Brain pericyte (primary cell): ENCODE measurements around the gene SPIB.

Experiments used
- DNase-seq: peaks from one replicate; pipeline ENCODE4 v3.0.0-alpha.2; 2012; ENCODE audit warnings: low read depth, low spot score

Gene SPIB

DNA sequence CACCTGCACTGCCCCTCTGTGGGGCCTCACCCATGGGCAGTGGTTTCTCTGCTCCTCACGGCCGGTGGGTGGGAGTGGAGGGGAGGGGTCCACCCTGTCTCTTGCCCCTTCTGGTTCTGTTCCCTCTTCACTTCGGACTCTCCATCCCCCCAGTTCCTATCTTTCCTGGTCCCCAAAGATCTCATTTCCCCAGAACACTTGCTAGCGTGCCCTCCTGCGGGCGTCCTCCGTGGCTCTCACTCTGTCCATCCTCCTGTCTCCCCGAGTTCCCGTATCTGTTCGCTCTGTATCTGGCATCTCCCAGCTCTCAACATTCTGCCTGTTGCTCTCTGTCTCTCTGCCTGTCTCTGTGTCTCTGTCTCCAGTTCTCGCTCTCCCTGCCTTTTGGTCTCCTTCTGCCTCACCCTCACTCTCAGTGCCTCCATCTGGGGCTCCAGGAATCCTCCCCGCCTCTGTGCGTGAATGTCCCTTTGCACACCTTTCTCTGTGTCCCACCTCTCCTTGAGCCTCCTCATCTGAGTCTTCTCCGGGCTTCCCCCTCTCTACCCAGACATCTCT is 363 bp downstream of the SPIB start:
- no peak for DNase-seq

DNA sequence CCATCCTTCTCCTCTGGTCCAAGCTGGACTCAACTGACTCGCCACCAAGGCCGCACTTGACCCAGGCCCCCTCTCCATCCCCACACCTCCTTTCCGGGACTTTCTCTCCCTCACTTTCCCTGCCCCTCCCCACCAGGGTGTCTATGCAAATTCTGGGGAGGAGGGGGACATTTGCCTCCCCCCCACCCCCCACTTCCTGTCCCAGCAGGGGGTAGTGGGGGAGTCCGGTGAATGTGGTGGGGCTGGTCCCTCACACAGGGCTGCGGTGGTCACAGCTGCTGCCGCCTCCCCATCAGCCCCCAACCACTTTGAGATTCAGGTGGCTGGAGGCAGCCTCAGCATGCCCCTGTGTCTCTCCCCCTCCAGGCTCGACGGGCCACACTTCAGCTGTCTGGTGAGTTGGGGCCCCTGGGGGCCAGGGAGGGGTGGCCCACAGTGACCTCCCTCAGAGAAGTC is 870 bp downstream of the SPIB start:
- DNase-seq: no peak

DNA sequence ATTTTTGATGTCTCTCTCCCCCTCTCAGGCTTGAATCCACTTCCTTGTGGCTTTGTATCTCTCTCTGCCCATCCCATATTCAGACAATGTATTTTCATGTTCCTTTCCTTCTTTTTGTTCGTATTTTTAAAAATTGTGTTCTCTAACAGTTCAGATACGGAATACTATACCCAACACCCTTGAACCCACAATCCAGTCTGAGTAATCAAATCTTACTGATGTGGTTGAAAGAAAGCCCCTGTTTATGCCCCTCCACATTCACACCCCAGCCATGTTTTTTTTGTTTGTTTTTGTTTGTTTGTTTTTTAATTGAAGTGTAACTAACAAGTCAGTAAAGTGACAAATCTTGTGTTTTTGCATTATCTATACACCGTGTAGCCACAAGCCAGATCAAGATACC is 1.4 kb downstream of the SPIB start:
- no peak for DNase-seq

DNA sequence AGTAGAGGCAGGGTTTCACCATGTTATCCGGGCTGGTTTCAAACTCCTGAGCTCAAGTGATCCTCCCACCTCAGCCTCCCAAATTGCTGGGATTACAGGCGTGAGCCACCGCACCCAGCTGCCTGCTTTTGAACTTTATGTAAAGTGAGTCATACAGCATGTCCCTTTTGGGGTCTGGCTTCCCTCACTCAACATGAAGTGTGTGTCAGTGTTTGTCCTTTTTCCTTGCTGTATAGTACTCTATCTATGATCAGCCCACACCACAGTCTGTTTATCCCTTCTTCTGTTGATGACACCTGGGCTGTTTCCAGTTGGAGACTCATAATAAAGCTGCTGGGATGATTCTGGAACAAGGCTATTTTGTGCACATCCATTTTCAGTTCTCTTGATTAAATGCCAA is 2.1 kb downstream of the SPIB start:
- no peak for DNase-seq

DNA sequence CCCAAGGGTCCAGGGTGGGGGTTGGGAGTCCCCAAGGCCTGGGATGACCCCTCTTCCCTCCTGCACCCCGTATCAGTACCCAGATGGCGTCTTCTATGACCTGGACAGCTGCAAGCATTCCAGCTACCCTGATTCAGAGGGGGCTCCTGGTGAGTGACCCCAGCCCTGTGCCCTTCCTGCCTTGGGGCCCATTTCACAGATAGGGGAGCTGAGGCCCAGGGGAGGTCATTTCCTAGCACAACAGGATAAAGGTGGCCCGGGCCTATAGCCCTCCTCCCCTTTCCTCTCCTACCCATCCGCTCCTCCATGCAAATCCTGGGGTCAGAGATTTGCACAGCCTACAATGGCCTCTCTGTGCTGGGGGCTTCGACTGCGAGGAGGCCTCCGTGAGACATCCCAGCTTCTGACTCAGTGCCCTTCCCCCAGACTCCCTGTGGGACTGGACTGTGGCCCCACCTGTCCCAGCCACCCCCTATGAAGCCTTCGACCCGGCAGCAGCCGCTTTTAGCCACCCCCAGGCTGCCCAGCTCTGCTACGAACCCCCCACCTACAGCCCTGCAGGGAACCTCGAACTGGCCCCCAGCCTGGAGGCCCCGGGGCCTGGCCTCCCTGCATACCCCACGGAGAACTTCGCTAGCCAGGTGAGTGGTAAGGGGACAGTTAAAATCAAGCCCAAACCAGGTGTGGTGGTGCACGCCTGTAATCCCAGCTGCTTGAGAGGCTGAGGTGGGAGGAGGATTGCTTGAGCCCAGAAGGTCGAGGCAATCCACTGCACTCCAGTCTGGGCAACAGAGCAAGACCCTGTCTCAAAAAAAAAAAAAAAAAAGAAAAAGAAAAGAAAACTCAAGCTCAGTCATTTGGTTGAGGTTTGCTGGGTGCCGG is 3.9 kb downstream of the SPIB start:
- no peak for DNase-seq

DNA sequence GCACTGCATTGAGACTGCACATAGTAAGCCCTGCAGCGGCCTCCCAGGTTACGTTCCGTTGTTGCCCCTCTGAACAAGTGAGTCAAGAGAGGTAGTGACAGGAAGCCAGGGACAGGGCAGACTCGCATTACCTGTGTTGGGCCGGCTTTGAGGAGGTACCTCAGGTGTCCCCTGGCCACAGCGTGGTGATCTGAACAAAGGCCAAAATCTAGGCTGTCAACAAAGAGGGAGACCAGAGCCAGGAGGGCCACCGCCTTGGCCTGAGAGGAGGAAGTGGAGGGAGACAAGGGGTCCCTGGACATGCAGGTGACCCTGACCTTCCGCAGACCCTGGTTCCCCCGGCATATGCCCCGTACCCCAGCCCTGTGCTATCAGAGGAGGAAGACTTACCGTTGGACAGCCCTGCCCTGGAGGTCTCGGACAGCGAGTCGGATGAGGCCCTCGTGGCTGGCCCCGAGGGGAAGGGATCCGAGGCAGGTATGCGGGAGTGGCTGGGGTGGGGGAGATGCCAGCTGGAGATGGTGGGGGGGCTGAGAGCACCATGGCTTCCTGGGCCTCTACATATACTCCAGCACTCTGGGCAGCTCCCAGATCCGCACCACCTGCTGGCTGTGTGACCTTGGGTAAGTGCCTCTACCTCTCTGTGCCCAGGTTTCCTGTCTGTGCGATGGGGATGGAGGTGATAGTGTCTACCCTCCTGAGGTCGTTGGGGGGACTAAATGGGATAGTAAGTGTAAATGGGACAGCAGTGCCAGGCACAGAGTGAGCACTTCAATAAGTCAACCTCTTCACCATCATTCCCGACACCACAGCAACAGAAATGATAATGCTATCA is 4.8 kb downstream of the SPIB start:
- DNase-seq: no peak

DNA sequence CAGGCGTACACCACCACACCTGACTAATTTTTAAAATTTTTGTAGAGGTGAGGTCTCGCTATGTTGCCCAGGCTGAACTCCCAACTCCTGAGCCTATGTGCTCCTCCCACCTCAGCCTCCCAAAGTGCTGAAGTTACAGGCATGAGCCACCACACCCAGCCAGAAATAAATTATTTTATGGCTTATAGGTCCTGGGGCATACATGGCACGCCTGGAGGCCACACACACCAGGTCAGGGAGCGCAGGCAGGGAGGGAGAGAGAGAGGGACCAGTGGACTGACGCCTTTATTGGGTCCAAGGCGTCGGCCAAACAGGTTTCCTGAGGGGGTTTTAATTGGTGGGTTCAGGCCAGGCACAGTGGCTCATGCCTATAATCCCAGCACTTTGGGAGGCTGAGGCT is 6.8 kb downstream of the SPIB start:
- no peak for DNase-seq

DNA sequence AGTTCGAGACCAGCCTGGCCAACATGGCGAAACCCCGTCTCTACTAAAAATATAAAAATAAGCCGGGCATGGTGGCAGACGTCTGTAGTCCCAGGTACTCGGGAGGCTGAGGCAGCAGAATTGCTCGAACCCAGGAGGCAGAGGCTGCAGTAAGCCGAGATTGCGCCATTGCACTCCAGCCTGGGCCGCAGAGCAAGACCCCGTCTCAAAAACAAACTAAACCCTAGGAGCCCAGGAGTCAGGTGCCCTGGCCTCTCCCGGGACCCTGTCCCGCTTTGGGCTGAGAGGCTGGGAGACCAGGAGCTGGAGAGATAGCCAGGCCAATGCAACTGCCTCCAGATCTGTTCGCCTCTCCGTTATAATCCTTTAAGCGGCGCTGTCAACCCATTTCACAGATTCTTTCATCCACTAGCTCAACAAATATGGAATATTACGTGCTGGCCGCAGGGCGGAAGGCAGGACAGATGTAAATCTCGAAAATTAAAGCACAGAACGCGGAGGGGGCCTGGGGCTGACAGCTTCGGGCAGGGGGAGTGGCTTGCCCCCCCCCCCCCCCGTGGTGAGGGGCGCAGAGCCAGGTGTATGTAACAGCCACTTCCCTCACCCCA is 8.7 kb downstream of the SPIB start:
- DNase-seq: no peak

DNA sequence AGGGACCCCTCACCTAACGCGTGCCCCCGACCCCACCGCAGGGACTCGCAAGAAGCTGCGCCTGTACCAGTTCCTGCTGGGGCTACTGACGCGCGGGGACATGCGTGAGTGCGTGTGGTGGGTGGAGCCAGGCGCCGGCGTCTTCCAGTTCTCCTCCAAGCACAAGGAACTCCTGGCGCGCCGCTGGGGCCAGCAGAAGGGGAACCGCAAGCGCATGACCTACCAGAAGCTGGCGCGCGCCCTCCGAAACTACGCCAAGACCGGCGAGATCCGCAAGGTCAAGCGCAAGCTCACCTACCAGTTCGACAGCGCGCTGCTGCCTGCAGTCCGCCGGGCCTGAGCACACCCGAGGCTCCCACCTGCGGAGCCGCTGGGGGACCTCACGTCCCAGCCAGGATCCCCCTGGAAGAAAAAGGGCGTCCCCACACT is 9.3 kb downstream of the SPIB start:
- DNase-seq: peak; percentile 44

DNA sequence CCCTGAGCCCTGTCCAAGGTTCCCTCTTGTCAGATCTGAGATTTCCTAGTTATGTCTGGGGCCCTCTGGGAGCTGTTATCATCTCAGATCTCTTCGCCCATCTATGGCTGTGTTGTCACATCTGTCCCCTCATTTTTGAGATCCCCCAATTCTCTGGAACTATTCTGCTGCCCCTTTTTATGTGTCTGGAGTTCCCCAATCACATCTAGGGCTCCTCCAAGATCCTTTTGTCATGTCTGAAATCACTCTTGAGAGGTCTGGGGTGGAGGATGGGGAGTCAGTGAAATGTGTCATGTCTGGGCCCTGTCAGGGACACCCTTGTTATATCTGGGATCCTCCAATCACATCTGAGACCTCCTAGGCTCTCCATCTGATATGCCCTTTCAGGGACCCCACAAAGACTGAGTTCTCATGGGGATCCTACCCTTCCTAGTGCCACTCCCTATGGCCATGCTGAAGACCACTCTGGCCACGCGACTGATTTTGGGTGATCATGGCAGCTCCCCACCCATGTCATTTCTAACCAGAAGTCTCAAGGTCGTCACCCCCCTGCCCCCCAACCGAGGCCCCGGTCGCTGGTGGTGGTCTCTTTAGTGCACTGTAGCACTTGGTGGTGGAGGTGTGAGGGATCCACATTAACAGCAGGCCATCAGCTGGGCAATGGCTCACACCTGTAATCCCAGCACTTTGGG is 10.2 kb downstream of the SPIB start:
- DNase-seq: no peak

DNA sequence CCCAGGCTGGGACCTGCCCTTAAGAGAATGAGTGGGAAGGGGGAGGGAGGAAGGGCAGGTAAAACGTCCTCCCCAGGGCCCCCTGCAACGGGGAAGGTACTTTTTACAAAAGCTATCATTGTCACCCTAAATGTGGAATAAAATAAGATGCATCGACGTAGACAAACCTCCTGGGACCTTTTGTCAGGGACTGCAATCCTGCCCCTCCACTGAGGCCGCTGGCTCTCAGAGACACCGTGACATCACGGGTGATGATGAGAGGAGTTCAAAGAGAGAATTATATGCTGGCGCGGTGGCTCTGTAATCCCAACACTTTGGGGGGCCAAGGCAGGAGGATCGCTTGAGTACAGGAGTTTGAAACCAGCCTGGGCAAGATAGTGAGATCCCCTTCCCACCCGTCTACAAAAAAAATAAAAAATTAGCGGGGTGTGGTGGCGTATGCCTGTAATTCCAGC is 12.2 kb downstream of the SPIB start:
- no peak for DNase-seq

DNA sequence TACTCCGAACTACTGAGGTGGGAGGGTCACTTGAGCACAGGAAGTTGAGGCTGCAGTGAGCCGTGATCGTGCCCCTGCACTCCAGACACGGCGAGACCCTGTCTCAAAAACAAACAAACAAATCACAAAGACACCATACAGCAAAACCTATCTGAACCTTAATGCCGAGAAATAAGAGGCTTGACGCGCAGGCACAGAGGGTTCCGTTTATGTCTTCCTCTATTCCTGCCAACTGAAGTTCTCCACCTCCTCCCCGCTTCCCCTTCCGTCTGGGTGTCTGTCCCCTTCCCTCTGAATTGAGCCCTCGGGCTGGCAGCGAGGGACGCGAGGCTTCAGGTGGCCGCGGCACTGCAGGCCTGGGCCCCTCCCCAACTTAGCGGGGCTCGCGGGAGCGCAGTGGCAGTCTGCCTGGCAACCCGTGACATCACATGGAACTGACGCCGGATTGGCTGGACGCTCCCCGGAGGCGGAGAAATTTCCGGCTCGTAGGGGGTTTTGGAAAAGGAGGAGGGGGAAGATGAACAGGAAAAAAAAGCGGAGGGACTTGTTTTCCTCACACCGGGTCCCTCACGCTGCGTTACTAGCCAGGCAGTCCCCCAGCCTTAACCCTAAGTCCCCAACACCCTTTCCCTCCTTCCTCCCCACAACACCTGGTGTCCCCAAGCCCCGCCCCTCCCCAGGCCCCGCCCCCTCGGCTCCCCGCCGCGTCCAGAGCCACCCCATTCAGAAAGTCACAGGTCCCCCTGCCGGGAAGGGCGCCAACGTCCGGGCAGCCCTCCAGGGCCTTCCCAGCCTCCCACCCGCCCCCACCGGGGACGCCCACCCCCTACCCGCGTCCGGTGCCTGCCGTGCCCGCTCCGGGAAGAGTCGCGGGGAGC is 12.8 kb downstream of the SPIB start:
- DNase-seq: peak; percentile 47

DNA sequence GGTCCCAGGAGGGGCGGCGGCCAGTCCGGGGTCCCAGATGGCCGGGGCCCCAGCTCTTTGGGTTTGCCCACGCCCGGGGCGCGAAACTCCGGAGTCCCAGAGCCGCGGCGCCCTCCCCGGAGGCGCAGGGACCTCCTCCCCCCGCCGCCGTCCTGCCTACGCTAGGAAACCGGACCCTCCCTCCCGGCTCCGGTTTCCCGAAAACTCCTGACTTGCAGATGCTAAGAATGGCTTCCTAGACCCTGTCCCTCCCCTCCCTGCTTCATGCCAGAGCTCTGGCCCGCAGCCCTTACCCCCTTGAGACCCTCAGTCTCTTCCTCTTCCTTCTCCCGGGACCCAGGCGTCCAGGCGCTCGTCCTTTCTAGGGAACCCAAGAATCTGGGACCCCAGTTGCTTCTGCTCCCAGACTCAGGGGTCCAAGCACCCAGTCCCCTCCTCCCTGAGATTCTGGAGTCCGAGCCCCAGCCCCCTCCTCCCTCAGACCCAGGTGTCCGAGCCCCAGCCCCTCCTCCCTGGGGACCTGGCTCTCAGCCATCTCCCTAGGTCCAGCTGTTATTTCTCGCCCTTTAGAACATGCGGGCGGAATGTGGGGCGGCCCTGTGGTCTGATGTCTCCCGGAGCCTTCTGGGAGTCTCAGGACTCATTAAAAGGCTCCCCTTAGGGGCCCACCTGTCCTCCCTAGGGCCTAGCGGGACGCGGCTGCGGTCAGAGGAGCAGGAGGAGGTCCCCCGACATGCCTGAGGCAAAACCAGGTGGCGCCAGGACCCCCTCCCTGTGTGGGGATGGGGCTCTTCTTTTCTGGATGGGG is 13.7 kb downstream of the SPIB start, which contains the start of gene MYBPC2:
MYBPC2 (plus strand) TSS at position 672 of the 808 bp plus-strand sequence; CDS start at position 734, 62 bp downstream.
- no peak for DNase-seq

DNA sequence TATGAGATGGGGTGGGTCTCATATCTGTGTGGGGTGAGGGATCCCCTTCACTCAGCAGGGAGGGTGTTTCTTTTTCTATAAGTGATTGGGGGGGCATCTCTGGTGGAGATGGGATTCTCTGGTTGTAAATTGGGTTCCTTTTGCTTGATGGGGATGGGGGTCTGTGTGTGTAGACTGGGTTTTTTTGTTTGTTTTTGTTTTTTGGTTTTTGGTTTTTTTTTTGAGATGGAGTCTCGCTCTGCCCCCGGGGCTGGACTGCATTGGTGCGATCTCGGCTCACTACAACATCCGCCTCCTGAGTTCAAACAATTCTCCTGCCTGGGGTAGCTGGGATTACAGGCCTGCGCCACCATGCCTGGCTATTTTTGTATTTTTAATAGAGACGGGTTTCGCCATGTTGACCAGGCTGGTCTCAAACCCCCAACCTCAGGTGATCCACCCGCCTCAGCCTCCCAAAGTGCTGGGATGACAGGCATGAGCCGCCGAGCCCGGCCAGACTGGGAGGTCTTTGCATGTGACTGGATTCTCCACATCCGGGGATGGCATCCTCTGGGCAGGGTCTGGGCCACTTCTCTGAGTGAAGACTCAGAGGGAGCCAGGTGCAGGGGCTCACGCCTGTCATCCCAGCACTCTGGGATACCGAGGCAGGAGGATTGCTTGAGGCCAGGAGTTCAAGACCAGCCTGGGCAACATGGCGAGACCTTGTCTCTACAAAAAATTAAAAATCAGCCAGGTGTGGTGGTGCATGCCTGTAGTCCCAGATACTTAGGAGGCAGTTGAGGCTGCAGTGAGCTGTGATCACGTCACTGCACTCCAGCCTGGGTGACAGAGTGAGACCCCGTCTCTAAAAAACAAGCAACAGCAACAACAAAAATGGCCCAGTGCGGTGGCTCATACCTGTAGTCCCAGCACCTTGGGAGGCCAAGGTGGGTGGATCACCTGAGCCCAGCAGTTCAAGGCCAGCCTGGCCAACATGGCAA is 14.8 kb downstream of the SPIB start:
- DNase-seq: no peak

DNA sequence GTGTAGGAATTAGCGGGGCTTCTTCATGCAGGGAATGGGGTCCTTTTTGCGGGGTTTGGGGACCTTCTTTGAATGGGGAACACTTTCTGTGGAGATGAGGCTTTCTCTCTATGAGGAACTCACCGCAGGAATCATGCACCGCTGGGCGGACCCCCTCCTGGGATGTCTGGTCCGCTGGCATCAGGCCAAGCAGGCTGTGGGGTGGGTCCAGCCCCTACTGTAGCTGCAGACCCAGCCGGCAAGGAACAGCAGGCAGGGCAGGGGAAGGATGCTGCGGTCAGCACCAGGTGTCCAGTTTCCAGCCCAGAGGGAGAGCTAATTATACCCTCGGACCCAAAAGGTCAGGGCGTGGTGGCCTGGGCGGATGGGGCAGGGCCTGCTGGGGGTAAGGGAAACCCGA is 15.8 kb downstream of the SPIB start:
- no peak for DNase-seq

DNA sequence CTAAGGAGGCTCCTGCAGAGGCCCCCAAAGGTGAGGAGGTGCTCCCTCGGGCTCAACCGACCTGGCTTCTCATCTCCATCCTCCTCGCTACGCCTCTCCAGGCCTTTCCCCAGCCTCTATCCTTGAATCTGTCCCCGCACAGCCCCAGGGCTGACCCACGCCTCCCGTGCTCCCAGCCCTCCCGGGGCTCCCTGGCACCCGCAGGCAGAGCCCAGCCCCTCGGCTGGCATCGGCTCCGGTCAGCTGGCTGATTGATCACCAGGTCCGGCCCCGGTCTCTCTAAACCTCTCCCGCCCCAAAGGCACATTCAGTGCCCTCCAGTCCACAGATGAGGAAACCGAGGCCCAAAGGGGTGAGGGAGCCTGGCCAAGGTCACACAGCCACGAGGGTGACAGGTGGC is 16.5 kb downstream of the SPIB start:
- no peak for DNase-seq

DNA sequence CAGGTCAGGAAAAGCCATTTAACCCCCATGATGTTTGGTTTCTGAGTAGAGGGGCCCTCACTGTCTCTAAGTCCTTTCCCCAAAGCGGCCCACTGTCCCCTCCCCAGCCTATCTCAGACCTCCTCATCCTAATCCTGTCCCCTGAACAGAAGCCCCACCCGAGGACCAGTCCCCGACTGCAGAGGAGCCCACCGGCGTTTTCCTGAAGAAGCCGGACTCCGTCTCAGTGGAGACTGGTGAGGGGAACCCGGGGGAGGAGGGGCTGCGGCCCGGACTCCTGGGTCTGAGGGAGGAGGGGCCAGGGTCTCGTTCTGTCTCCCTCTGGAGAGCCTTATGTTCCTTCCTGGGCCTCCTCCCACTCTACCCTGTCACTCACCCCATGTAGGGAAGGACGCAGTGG is 16.9 kb downstream of the SPIB start:
- DNase-seq: no peak

DNA sequence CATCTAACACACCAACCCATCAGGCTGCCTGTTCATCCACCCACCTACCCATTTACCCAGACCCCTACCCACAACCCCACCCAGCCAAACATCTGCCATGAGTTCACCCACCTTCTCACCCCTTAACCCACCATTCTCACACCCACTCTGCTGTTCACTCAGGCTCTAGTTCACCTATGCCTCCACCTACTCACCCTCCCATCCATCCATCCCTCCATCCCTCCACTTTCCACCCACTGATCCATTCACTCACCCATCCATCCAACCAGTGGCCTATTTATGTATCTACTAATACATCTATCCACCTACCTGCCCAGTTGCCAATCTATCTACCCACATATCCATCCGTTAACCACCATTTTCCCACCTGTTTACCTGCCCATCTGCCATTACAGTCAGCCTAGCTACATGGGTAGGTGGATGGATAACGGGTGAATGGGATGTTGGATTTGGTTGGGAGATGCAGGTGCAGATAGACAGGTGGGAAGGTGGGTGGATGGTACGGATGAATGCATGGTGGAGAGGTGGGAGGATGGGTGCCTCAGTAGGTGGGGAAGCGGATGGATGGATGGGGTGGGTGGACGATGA is 19.2 kb downstream of the SPIB start:
- DNase-seq: no peak
